HL-60 (cell line): ENCODE measurements around the gene PARP14.

ENCODE experiments used
- GABPA ChIP-seq: IDR thresholded peaks from 2 replicates; pipeline ENCODE4 v1.6.1; 2012; ENCODE audit warnings: low read depth
- POLR2AphosphoS5 ChIP-seq: IDR thresholded peaks from 2 replicates; pipeline ENCODE4 v1.6.1; 2012; ENCODE audit warnings: low read depth
- TF ChIP-seq, protein P1 (sequence below): IDR thresholded peaks from one replicate; pipeline ENCODE4 v1.5.1; 2011; ENCODE audit warnings: low read length, control low read depth, inconsistent platforms; ENCODE audit not compliant: insufficient read depth
- TF ChIP-seq, protein P2 (sequence below): IDR thresholded peaks from 2 replicates; pipeline ENCODE4 v1.6.1; 2012; ENCODE audit warnings: low read depth; ENCODE audit not compliant: insufficient replicate concordance

GRCh38 chr3:122688996-122689395, 8.4 kb downstream of the PARP14 start:
- TF ChIP-seq, protein P1, sequence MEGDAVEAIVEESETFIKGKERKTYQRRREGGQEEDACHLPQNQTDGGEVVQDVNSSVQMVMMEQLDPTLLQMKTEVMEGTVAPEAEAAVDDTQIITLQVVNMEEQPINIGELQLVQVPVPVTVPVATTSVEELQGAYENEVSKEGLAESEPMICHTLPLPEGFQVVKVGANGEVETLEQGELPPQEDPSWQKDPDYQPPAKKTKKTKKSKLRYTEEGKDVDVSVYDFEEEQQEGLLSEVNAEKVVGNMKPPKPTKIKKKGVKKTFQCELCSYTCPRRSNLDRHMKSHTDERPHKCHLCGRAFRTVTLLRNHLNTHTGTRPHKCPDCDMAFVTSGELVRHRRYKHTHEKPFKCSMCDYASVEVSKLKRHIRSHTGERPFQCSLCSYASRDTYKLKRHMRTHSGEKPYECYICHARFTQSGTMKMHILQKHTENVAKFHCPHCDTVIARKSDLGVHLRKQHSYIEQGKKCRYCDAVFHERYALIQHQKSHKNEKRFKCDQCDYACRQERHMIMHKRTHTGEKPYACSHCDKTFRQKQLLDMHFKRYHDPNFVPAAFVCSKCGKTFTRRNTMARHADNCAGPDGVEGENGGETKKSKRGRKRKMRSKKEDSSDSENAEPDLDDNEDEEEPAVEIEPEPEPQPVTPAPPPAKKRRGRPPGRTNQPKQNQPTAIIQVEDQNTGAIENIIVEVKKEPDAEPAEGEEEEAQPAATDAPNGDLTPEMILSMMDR: no peak
- no peak for TF ChIP-seq POLR2AphosphoS5
- TF ChIP-seq, protein P2, sequence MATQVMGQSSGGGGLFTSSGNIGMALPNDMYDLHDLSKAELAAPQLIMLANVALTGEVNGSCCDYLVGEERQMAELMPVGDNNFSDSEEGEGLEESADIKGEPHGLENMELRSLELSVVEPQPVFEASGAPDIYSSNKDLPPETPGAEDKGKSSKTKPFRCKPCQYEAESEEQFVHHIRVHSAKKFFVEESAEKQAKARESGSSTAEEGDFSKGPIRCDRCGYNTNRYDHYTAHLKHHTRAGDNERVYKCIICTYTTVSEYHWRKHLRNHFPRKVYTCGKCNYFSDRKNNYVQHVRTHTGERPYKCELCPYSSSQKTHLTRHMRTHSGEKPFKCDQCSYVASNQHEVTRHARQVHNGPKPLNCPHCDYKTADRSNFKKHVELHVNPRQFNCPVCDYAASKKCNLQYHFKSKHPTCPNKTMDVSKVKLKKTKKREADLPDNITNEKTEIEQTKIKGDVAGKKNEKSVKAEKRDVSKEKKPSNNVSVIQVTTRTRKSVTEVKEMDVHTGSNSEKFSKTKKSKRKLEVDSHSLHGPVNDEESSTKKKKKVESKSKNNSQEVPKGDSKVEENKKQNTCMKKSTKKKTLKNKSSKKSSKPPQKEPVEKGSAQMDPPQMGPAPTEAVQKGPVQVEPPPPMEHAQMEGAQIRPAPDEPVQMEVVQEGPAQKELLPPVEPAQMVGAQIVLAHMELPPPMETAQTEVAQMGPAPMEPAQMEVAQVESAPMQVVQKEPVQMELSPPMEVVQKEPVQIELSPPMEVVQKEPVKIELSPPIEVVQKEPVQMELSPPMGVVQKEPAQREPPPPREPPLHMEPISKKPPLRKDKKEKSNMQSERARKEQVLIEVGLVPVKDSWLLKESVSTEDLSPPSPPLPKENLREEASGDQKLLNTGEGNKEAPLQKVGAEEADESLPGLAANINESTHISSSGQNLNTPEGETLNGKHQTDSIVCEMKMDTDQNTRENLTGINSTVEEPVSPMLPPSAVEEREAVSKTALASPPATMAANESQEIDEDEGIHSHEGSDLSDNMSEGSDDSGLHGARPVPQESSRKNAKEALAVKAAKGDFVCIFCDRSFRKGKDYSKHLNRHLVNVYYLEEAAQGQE: no peak
- TF ChIP-seq GABPA: no peak
